Measurements from ENCODE around the gene MAP3K14.
A peak's percentile ranks its signal among the peaks of the same experiment; 100 is the strongest.

- TF ChIP-seq POLR2AphosphoS5 (IDR thresholded peaks at IDR 0.05; ENCODE audit: low read depth, low read length): peak; percentile 88; the same call in 1 of the 2 replicates
- TF ChIP-seq, protein P1, sequence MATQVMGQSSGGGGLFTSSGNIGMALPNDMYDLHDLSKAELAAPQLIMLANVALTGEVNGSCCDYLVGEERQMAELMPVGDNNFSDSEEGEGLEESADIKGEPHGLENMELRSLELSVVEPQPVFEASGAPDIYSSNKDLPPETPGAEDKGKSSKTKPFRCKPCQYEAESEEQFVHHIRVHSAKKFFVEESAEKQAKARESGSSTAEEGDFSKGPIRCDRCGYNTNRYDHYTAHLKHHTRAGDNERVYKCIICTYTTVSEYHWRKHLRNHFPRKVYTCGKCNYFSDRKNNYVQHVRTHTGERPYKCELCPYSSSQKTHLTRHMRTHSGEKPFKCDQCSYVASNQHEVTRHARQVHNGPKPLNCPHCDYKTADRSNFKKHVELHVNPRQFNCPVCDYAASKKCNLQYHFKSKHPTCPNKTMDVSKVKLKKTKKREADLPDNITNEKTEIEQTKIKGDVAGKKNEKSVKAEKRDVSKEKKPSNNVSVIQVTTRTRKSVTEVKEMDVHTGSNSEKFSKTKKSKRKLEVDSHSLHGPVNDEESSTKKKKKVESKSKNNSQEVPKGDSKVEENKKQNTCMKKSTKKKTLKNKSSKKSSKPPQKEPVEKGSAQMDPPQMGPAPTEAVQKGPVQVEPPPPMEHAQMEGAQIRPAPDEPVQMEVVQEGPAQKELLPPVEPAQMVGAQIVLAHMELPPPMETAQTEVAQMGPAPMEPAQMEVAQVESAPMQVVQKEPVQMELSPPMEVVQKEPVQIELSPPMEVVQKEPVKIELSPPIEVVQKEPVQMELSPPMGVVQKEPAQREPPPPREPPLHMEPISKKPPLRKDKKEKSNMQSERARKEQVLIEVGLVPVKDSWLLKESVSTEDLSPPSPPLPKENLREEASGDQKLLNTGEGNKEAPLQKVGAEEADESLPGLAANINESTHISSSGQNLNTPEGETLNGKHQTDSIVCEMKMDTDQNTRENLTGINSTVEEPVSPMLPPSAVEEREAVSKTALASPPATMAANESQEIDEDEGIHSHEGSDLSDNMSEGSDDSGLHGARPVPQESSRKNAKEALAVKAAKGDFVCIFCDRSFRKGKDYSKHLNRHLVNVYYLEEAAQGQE (IDR thresholded peaks at IDR 0.05; ENCODE audit: insufficient read depth in 1 of 2, low read depth in 2 of 2, low read length in 2 of 2): no peak
- TF ChIP-seq TAF1 (IDR thresholded peaks at IDR 0.05; ENCODE audit: borderline replicate concordance, insufficient read depth, low read length): peak; percentile 73; the same call in 1 of the 2 replicates
- TF ChIP-seq SIN3A (IDR thresholded peaks at IDR 0.05; ENCODE audit: borderline replicate concordance, insufficient read depth, low read length): no peak
Measured at GRCh38 chr17:45341533-45342158, 24.8 kb upstream of the MAP3K14 start.

Measured in PFSK-1 (cell line).